Smooth muscle cell (in vitro differentiated cells): ENCODE measurements around the gene RAB11FIP4. TPM values are rescaled to one million over a fixed set of nuclear protein-coding genes. Genes with fewer than 3 reads are reported as not detected.

ENCODE experiments used
- DNase-seq: peaks from one replicate; lab custom pipeline; 2025; ENCODE audit not compliant: unreplicated experiment; lab: John Stamatoyannopoulos, UW
- H2AFZ ChIP-seq: fragments of 200-600 bp; sonication (generic); 2 replicates; pipeline ENCODE4 v1.6.0; 2016; ENCODE audit warnings: antibody characterized with exemption, low read depth, mild to moderate bottlenecking
- H3F3A ChIP-seq: fragments of 200-600 bp; sonication (generic); 2 replicates; pipeline ENCODE4 v1.6.0; 2017; ENCODE audit warnings: antibody characterized with exemption, low read depth
- H3K27ac ChIP-seq: fragments of 200-600 bp; sonication (generic); 2 replicates; pipeline ENCODE4 v1.5.1; 2016; ENCODE audit warnings: low read depth, mild to moderate bottlenecking
- H3K27me3 ChIP-seq: fragments of 200-600 bp; sonication (generic); 2 replicates; pipeline ENCODE4 v1.6.1; 2016; ENCODE audit warnings: low read depth, mild to moderate bottlenecking
- H3K36me3 ChIP-seq: fragments of 200-600 bp; sonication (generic); 2 replicates; pipeline ENCODE4 v1.5.1; 2016; ENCODE audit warnings: low read depth
- H3K4me1 ChIP-seq: fragments of 200-600 bp; sonication (generic); 2 replicates; pipeline ENCODE4 v1.5.1; 2016; ENCODE audit warnings: low read depth
- H3K4me2 ChIP-seq: fragments of 200-600 bp; sonication (generic); 2 replicates; pipeline ENCODE4 v1.6.0; 2016; ENCODE audit warnings: mild to moderate bottlenecking
- H3K4me3 ChIP-seq: fragments of 200-600 bp; sonication (generic); 2 replicates; pipeline ENCODE4 v1.5.1; 2016; ENCODE audit warnings: mild to moderate bottlenecking
- H3K79me2 ChIP-seq: fragments of 200-600 bp; sonication (generic); 2 replicates; pipeline ENCODE4 v1.6.0; 2016; ENCODE audit warnings: low read depth, mild to moderate bottlenecking
- H3K9ac ChIP-seq: fragments of 200-600 bp; sonication (generic); 2 replicates; pipeline ENCODE4 v1.6.0; 2016; ENCODE audit warnings: low read depth
- H3K9me3 ChIP-seq: fragments of 200-600 bp; sonication (generic); replicated peaks from 2 replicates; pipeline ENCODE4 v1.5.1; 2016; ENCODE audit warnings: low read depth
- H4K20me1 ChIP-seq: fragments of 200-600 bp; sonication (generic); 2 replicates; pipeline ENCODE4 v1.6.0; 2016; ENCODE audit warnings: low read depth
- WGBS: methylation state at CpG from one replicate; pipeline ENCODE4 v1.1.7; 2016; ENCODE audit warnings: low lambda C conversion rate; 5-methylcytosine and 5-hydroxymethylcytosine counted together
- polyA plus RNA-seq: library from polyadenylated mRNA; unstranded; fragments of >200 nt; fragmentation: Nextera tagmentation; extraction: Ambion mirVana; gene quantifications from 2 replicates; pipeline ENCODE4 v1.2.1, GENCODE V29; 2016
- total RNA-seq: library from RNA; depleted of rRNA; stranded (reverse); fragments of >200 nt; gene quantifications from 2 replicates; pipeline ENCODE4 v1.2.3, GENCODE V29; 2014
- TF ChIP-seq, protein P1 (sequence below): fragments of 200-600 bp; sonication (generic); IDR thresholded peaks from 2 replicates; pipeline ENCODE4 v1.5.1; 2017; ENCODE audit warnings: borderline replicate concordance, mild to moderate bottlenecking, antibody characterized with exemption; ENCODE audit not compliant: insufficient read depth, poor library complexity, severe bottlenecking

RAB11FIP4 gene
- total and polyA plus RNA-seq, 2 experiments from 2014 or later, result 0.42 to 2.9 TPM

DNA sequence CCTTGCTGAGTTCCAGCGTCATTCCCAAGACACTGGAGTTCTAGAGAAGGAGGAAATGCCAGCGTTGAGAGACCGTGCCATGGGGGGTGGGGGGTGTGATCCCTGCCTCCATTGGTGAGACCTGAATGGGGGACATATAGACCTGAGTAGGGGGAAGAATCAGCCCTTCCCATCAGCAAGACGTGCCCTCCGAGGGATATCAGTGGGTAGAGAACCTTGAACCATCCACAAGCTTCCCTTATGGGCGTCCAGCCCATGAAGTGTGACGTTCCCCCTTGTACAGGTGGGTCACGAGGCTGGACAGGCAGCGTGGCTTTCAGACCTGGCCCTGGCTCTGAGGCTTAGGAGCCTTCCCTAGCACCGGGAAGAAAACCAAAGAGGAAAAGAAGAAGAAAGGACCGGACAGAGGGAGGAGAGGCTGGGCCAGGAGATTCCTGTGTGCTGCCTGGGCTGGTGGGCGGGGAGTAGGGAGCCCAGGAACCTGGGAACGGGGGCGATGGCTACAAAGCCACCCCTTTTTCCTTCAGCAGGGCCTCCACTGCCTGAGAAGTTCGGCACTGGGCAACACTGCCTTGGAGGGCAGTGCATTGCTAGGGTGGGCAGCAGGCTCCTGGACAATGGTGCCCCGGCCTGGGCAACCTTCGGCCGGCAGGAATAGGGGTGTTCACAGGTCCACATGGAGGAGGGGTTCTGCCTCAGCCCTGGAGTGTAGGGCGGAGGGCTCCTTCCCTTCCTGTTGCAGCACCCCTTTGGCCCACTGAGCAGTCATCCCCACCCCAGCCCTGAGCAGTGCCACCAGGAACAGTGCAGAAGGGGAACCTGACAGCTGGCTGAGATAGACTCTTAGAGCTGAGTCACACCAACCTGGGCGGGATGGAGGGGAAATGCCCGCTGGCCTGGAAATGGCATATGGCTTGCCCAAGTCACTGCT is 7.2 kb downstream of the RAB11FIP4 start:
- Histone ChIP-seq H3K4me1 (no peaks in the 10 kb centered on the region), H3K27ac (no peak overlapping the region), H3K4me3 (no peak overlapping the region), H3K27me3 (peaks cover 9% of the 10 kb centered on the region), H3K79me2 (no peaks in the 10 kb centered on the region), H3K36me3 (no peaks in the 10 kb centered on the region), H2AFZ (no peak overlapping the region), H3K9me3 (no peaks in the 10 kb centered on the region), H4K20me1 (no peaks in the 10 kb centered on the region), H3K4me2 (no peak overlapping the region), H3K9ac (no peak overlapping the region), H3F3A (no peaks in the 10 kb centered on the region)
- no peak for DNase-seq
- TF ChIP-seq, protein P1, sequence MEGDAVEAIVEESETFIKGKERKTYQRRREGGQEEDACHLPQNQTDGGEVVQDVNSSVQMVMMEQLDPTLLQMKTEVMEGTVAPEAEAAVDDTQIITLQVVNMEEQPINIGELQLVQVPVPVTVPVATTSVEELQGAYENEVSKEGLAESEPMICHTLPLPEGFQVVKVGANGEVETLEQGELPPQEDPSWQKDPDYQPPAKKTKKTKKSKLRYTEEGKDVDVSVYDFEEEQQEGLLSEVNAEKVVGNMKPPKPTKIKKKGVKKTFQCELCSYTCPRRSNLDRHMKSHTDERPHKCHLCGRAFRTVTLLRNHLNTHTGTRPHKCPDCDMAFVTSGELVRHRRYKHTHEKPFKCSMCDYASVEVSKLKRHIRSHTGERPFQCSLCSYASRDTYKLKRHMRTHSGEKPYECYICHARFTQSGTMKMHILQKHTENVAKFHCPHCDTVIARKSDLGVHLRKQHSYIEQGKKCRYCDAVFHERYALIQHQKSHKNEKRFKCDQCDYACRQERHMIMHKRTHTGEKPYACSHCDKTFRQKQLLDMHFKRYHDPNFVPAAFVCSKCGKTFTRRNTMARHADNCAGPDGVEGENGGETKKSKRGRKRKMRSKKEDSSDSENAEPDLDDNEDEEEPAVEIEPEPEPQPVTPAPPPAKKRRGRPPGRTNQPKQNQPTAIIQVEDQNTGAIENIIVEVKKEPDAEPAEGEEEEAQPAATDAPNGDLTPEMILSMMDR, result no peak
- 89% methylated on average over 21 of the region's 21 CpGs for WGBS

DNA sequence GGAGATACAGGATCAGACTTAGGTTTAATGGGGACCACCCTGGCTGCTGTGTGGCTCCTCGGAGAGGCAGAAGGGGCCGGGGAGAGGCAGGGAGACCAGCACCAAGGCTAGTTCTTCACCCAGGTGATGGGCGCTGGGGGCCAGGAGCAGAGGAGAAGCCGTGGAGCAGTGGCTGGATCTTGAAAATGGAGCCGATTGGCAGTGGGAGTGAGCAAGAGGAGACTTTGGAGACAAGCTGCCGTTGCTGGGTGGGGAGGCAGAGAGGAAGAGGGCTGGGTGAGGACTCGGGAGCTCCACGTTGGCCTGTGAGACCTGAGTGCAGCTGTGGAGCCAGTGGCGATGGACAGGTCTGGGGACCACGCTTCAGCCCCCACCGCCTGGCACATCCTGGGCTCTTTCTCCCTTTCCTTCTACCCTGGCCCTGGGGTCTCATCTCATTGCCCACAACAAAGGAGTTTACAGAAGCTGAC is 9.0 kb downstream of the RAB11FIP4 start:
- no peak overlapping the region for H2AFZ ChIP-seq
- H3K79me2 ChIP-seq, result no peaks in the 10 kb centered on the region
- H4K20me1 ChIP-seq, result no peaks in the 10 kb centered on the region
- no peak overlapping the region for H3K4me3 ChIP-seq
- no peaks in the 10 kb centered on the region for H3F3A ChIP-seq
- H3K4me2 ChIP-seq, result no peak overlapping the region
- no peak overlapping the region for H3K9ac ChIP-seq
- H3K4me1 ChIP-seq, result no peaks in the 10 kb centered on the region
- H3K36me3 ChIP-seq, result no peaks in the 10 kb centered on the region
- no peak overlapping the region for H3K27ac ChIP-seq
- no peaks in the 10 kb centered on the region for H3K9me3 ChIP-seq
- 79% methylated on average over 9 of the region's 11 CpGs for WGBS
- TF ChIP-seq, protein P1, result no peak
- no peak for DNase-seq
- H3K27me3 ChIP-seq, result no peaks in the 10 kb centered on the region

DNA sequence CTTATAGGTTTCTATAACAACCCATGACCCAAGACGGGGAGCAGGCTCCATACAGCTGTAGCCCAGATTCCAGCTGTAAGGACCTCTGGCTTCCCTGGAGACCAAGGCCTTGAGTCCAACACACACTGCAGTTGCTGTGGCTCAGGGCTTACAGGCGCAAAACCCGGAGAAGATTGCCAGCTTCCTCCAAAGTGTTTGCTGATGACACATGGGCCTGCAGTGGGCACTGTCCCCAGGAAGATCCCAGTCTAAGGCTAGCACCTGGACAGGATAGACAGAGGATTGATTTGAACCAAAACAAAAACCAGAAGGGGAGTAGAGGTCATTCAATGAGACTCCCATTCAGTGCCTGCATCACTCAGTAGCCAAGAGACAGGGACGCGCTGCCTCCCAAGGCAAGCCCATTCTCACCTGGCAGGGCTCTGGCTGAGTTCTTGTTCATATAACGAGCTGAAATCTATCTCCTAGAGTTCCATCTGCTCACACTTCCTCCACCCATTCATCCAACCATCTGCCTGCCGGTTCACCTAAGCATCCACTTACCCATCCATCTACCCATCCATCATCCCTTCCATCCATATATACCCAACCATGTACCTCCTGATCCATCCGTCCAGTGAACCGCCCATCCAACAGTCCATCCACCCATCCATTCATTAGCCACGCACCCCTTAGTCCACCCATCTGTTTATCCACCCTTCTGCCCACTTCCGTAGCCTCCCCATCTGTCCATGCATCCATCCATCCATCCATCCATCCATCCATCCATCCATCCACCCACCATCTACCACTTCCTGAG is 10.2 kb downstream of the RAB11FIP4 start:
- no peak overlapping the region for H3K4me2 ChIP-seq
- 92% methylated on average over 11 of the region's 11 CpGs for WGBS

More for the DNA sequence above, 10.2 kb downstream of the RAB11FIP4 start:
- no peak overlapping the region for H3K27ac ChIP-seq
- H4K20me1 ChIP-seq, result no peaks in the 10 kb centered on the region
- TF ChIP-seq, protein P1, result no peak
- H3F3A ChIP-seq, result no peaks in the 10 kb centered on the region
- no peaks in the 10 kb centered on the region for H3K4me1 ChIP-seq
- H3K9ac ChIP-seq, result no peak overlapping the region
- H3K4me3 ChIP-seq, result no peak overlapping the region
- H3K9me3 ChIP-seq, result no peaks in the 10 kb centered on the region
- no peaks in the 10 kb centered on the region for H3K27me3 ChIP-seq
- H3K36me3 ChIP-seq, result no peaks in the 10 kb centered on the region
- no peak overlapping the region for H2AFZ ChIP-seq
- H3K79me2 ChIP-seq, result no peaks in the 10 kb centered on the region
- DNase-seq, result no peak
